ENCODE measurements around the gene TSC22D3. TPM values are rescaled to one million over a fixed set of nuclear protein-coding genes. Genes with fewer than 3 reads are reported as not detected.

The TSC22D3 gene
- total RNA-seq, 1 donor from 2014 or later = 350 TPM

- Histone ChIP-seq H3K4me3 (no peak overlapping the region), H3K4me1 (no peaks in the 10 kb centered on the region), H3K27ac (no peak overlapping the region), H3K36me3 (no peaks in the 10 kb centered on the region), H3K27me3 (ENCODE audit: low read depth) (no peaks in the 10 kb centered on the region), H3K9me3 (no peaks in the 10 kb centered on the region)
- intact Hi-C loops (cut with DNase I) = no loop called here
- DNase-seq (no peak), ATAC-seq (peak in 1 of 2 donors; percentile 36)
- TF ChIP-seq, protein P1, sequence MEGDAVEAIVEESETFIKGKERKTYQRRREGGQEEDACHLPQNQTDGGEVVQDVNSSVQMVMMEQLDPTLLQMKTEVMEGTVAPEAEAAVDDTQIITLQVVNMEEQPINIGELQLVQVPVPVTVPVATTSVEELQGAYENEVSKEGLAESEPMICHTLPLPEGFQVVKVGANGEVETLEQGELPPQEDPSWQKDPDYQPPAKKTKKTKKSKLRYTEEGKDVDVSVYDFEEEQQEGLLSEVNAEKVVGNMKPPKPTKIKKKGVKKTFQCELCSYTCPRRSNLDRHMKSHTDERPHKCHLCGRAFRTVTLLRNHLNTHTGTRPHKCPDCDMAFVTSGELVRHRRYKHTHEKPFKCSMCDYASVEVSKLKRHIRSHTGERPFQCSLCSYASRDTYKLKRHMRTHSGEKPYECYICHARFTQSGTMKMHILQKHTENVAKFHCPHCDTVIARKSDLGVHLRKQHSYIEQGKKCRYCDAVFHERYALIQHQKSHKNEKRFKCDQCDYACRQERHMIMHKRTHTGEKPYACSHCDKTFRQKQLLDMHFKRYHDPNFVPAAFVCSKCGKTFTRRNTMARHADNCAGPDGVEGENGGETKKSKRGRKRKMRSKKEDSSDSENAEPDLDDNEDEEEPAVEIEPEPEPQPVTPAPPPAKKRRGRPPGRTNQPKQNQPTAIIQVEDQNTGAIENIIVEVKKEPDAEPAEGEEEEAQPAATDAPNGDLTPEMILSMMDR (IDR thresholded peaks at IDR 0.05) = no peak
Measured at GRCh38 chrX:107768051-107768450, 7.5 kb downstream of the TSC22D3 start.

- no peaks in the 10 kb centered on the region for H3K36me3 ChIP-seq
- no peaks in the 10 kb centered on the region for H3K4me1 ChIP-seq
- DNase-seq (no peak), ATAC-seq (peak; percentile 65 to 82)
- no peaks in the 10 kb centered on the region for H3K27me3 ChIP-seq (ENCODE audit: low read depth)
- H3K27ac ChIP-seq = no peak overlapping the region
- TF ChIP-seq, protein P1 (IDR thresholded peaks at IDR 0.05) = no peak
- no peak overlapping the region for H3K4me3 ChIP-seq
- intact Hi-C loops (cut with DNase I) = no loop called here
- no peaks in the 10 kb centered on the region for H3K9me3 ChIP-seq
Measured at GRCh38 chrX:107766470-107767150, 9.0 kb downstream of the TSC22D3 start.

GRCh38 chrX:107764845-107765608 is 10.6 kb downstream of the TSC22D3 start:
- no peak for ATAC-seq
- Histone ChIP-seq H3K4me1 (no peaks in the 10 kb centered on the region), H3K27me3 (ENCODE audit: low read depth) (no peaks in the 10 kb centered on the region), H3K27ac (no peak overlapping the region), H3K36me3 (no peaks in the 10 kb centered on the region), H3K9me3 (no peaks in the 10 kb centered on the region), H3K4me3 (no peak overlapping the region)
- TF ChIP-seq, protein P1 (IDR thresholded peaks at IDR 0.05) = no peak
- no peak for DNase-seq
- intact Hi-C loops (cut with DNase I) = no loop called here

- no peak overlapping the region for H3K4me3 ChIP-seq
- no peaks in the 10 kb centered on the region for H3K36me3 ChIP-seq
- H3K9me3 ChIP-seq = no peaks in the 10 kb centered on the region
- H3K4me1 ChIP-seq = no peaks in the 10 kb centered on the region
- DNase-seq = no peak
- H3K27ac ChIP-seq = no peak overlapping the region
- intact Hi-C loops (cut with DNase I) = no loop called here
- TF ChIP-seq, protein P1 (IDR thresholded peaks at IDR 0.05) = no peak
- no peak for ATAC-seq
- no peaks in the 10 kb centered on the region for H3K27me3 ChIP-seq (ENCODE audit: low read depth)
Measured at GRCh38 chrX:107763647-107764046, 11.9 kb downstream of the TSC22D3 start.

- Histone ChIP-seq H3K4me1 (no peaks in the 10 kb centered on the region), H3K27ac (no peak overlapping the region), H3K27me3 (ENCODE audit: low read depth) (no peaks in the 10 kb centered on the region), H3K36me3 (no peaks in the 10 kb centered on the region), H3K9me3 (no peaks in the 10 kb centered on the region), H3K4me3 (no peak overlapping the region)
- TF ChIP-seq, protein P1 (IDR thresholded peaks at IDR 0.05) = no peak
- ATAC-seq (no peak), DNase-seq (no peak)
- intact Hi-C loops (cut with DNase I) = no loop called here
Measured at GRCh38 chrX:107760304-107761077, 15.1 kb downstream of the TSC22D3 start.

Data from lower lobe of right lung (tissue), 2 donors.